HG03521 (cell line): Measurements from ENCODE around the gene ZFP69B.
A peak's percentile ranks its signal among the peaks of the same experiment; 100 is the strongest.
"Not testable (repeated sequence)": the region's sequence is repeated elsewhere in the genome, so short reads cannot be mapped to it uniquely, and the experiment has no call there.

ENCODE experiments used
- ATAC-seq: cut with Tn5 transposase; IDR thresholded peaks from one replicate; pipeline ENCODE4 v1.9.1; 2021; ENCODE audit warnings: mild to moderate bottlenecking, moderate library complexity; ENCODE audit not compliant: unreplicated experiment

Gene ZFP69B

GRCh38 chr1:40435471-40435870 is 14.8 kb upstream of the ZFP69B start:
- ATAC-seq = no peak

GRCh38 chr1:40435876-40436275 is 14.4 kb upstream of the ZFP69B start:
- no peak for ATAC-seq

- no peak for ATAC-seq
Observed at GRCh38 chr1:40438391-40439015, 11.8 kb upstream of the ZFP69B start.

- ATAC-seq = no peak
Observed at GRCh38 chr1:40439247-40439646, 11.0 kb upstream of the ZFP69B start.

GRCh38 chr1:40450495-40451237 is 390 bp downstream of the ZFP69B start:
- ATAC-seq = peak; percentile 38

GRCh38 chr1:40451238-40451585 is 936 bp downstream of the ZFP69B start:
- no peak for ATAC-seq

- no peak for ATAC-seq
Observed at GRCh38 chr1:40454873-40455272, 4.6 kb downstream of the ZFP69B start.

GRCh38 chr1:40462956-40463590 is 12.8 kb downstream of the ZFP69B start:
- ATAC-seq = no peak

- ATAC-seq = no peak
Observed at GRCh38 chr1:40469327-40469726, 19.1 kb downstream of the ZFP69B start.

- ATAC-seq = no peak
Observed at GRCh38 chr1:40475268-40475667, 25.0 kb downstream of the ZFP69B start.

GRCh38 chr1:40476924-40477677 is 26.8 kb downstream of the ZFP69B start, which contains the start of gene ZFP69:
TSS of gene ZFP69 (plus strand) at chr1:40477290. CDS start at chr1:40479362, 2,072 bp downstream.
- ATAC-seq = peak; percentile 80

GRCh38 chr1:40477678-40478053 is 27.4 kb downstream of the ZFP69B start:
- no peak for ATAC-seq

- no peak for ATAC-seq
Observed at GRCh38 chr1:40478276-40478675, 28.0 kb downstream of the ZFP69B start.

- ATAC-seq = no peak
Observed at GRCh38 chr1:40479156-40479555, 28.9 kb downstream of the ZFP69B start.

GRCh38 chr1:40495315-40495903 is 45.1 kb downstream of the ZFP69B start:
- ATAC-seq = no peak

- ATAC-seq = not testable (repeated sequence)
Observed at GRCh38 chr1:40502651-40503050, 52.4 kb downstream of the ZFP69B start.

GRCh38 chr1:40507973-40508372 is 57.7 kb downstream of the ZFP69B start:
- ATAC-seq = no peak

- peak; percentile 86 for ATAC-seq
Observed at GRCh38 chr1:40508375-40509341, 58.4 kb downstream of the ZFP69B start, which contains the start of gene EXO5. TSS of gene EXO5 (plus strand) at chr1:40508767. CDS start at chr1:40514545, 5,778 bp downstream.
